Pons (tissue), 1 donor: ENCODE results near the gene ILF2.
"Not testable (repeated sequence)": the region's sequence is repeated elsewhere in the genome, so short reads cannot be mapped to it uniquely, and the experiment has no call there.

Source experiments
- DNase-seq: peaks from one replicate; pipeline ENCODE4 v3.0.0-alpha.2; 2016; ENCODE audit warnings: low spot score

The ILF2 gene

DNA sequence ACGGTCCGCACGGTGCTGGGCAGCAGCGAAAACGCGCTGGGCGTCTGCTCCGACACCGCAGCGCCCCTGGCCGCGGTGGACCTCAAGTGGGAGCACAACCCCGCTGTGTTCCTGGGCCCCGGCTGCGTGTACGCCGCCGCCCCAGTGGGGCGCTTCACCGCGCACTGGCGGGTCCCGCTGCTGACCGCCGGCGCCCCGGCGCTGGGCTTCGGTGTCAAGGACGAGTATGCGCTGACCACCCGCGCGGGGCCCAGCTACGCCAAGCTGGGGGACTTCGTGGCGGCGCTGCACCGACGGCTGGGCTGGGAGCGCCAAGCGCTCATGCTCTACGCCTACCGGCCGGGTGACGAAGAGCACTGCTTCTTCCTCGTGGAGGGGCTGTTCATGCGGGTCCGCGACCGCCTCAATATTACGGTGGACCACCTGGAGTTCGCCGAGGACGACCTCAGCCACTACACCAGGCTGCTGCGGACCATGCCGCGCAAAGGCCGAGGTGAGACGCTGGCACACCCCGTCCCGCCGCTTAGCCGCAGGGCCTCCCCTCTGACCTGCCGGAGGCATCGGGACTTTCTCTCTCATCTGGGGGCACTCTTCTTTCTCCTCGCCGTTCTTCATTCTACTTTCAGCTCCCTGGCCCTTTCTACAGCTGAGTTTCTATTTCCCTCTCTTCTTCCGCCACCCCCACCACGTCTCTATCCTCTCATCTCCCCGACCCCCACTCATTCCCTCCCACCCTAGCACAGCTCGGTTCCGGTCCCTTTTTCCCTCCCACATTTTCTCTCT is 8.7 kb upstream of the ILF2 start:
- no peak for DNase-seq

DNA sequence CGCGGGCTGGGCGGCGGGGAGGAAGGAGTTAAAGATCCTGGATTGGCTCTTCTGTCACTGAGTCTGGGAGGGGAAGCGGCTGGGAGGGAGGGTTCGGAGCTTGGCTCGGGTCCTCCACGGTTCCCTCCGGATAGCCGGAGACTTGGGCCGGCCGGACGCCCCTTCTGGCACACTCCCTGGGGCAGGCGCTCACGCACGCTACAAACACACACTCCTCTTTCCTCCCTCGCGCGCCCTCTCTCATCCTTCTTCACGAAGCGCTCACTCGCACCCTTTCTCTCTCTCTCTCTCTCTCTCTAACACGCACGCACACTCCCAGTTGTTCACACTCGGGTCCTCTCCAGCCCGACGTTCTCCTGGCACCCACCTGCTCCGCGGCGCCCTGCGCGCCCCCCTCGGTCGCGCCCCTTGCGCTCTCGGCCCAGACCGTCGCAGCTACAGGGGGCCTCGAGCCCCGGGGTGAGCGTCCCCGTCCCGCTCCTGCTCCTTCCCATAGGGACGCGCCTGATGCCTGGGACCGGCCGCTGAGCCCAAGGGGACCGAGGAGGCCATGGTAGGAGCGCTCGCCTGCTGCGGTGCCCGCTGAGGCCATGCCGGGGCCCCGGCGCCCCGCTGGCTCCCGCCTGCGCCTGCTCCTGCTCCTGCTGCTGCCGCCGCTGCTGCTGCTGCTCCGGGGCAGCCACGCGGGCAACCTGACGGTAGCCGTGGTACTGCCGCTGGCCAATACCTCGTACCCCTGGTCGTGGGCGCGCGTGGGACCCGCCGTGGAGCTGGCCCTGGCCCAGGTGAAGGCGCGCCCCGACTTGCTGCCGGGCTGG is 7.9 kb upstream of the ILF2 start, which contains the start of gene NPR1:
TSS of gene NPR1 (plus strand) at position 170 of the 818 bp plus-strand sequence. CDS start at position 591, 421 bp downstream.
- no peak for DNase-seq

- peak; percentile 25 for DNase-seq
Observed at GRCh38 chr1:153677718-153678518, 7.1 kb upstream of the ILF2 start.

GRCh38 chr1:153673511-153673910 is 2.7 kb upstream of the ILF2 start:
- no peak for DNase-seq

DNA sequence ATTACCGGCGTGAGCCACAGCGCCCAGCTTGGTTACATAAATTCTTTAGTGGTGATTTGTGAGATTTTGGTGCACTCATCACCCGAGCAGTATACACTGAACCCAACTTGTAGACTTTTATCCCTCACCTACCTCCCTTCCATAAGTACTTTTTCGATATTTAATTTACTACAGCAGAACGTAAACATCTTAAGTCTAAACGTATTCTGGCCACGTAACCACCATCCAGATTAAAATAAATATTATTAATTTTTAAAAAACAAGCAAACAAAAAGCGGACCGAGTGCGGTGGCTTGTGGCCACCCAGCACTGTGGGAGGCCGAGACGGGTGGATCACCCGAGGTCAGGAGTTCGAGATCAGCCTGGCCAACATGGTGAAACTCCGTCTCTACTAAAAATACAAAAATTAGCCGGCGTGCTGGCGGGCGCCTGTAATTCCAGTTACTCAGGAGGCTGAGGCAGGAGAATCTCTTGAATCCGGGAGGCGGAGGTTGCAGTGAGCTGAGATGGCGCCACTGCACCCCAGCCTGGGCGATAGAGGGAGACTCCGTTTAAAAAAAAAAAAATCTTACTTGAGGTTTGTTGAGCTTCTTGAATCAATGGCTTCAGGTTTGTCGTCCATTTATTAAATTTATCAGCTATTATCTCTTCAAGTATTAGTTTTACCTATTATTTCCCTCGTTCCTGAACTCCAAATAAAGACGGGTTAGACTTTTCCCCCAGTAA is 998 bp upstream of the ILF2 start:
- DNase-seq, result not testable (repeated sequence)

DNA sequence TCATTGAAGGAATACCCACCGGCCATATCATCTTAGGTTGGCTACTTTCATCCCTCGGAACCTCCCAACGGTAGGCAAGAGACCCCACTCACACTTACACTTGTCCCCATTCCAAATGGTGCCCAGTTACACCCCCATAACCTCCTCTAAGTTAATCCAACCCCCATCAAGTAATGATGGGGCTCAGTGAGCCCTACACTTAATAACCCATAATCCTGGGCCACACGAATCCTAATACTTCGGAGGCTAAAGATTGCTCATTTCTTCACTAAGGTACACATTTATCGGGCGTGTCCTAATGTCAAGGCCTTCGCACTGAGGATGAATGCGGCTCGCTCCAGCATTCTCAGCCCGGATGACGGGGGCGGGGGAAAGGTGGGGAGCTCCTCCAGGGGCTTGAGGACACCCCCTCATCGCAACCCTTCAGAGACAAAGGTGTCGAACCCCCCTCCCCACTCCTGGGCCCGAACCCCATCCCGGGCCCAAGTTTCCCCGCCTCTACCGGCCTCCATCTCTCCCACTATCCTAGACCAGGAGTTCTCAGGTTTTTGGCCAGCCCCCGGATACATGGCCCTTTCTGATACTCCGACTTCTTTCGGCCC is 435 bp downstream of the ILF2 start:
- no peak for DNase-seq

GRCh38 chr1:153669606-153670005 is 1.2 kb downstream of the ILF2 start:
- DNase-seq, result no peak

GRCh38 chr1:153668672-153669071 is 2.1 kb downstream of the ILF2 start:
- DNase-seq, result not testable (repeated sequence)

DNA sequence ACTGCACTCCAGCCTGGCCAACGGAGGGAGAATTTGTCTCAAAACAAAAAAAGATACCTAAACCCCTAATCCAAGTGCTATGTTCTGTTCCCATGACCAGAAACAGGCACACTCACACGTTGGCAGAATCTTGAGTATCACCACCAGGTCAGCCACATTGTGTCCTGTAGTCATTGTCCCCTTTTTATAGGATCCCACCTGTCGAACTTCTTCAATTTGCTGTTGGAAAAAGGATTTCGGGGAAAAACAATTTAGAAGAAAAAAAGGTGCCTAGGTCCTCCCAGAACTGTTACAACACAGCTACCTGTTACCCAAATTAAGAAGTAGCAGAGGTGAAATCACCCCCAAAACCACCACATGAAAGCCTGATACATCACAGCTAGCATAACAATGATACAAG is 3.4 kb downstream of the ILF2 start:
- DNase-seq, result no peak

- no peak for DNase-seq
Observed at GRCh38 chr1:153663211-153663610, 7.6 kb downstream of the ILF2 start.

GRCh38 chr1:153662269-153662668 is 8.5 kb downstream of the ILF2 start:
- DNase-seq, result no peak

DNA sequence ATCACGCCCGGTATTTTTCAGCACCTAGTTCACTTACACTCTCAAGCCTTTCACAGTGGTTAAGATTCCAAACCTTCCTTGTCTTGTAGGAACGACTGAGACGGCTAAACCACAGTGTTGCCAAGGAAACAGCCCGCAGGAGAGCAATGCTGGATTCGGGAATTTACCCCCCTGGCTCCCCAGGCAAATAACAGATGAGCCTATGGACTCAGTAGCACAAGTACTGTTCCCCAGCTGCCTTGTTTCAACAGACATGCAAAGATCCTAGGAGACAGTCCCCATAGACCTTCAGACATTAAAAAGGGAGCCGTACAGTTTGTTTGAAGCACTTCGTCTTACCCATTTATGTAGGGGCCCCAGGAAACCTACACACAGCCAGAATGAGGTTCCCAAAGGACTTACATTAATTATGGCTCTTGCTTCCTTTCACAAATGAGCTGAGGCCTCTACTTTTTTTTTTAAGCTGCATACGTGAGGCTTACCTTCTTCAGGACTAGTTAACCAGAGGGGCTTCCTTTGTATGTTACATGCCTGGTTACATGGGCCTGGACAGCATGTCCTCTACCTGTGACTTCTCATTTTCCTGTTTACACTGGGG is 9.6 kb downstream of the ILF2 start:
- DNase-seq, result no peak

DNA sequence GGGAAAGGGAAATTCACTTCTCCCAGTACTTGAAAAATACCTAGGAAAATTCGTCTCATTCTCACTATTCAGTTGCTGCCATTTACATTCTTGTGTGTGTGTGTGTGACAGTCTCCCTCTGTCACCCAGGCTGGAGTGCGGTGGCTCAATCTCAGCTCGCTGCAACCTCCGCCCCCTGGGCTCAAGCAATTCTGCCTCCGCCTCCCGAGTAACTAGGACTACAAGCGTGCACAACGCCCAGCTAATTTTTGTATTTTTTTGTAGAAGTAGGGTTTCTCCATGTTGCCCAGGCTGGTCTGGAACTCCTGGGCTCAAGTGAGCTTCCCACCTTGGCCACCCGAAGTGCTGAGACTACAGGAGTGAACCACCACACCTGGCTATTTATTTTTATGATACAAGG is 11.1 kb downstream of the ILF2 start:
- DNase-seq, result no peak

GRCh38 chr1:153659175-153659534 is 11.6 kb downstream of the ILF2 start:
- no peak for DNase-seq

GRCh38 chr1:153658400-153659174 is 12.2 kb downstream of the ILF2 start, which contains the start of gene SNAPIN:
TSS of gene SNAPIN (plus strand) at chr1:153658703. CDS start at chr1:153658744, 41 bp downstream.
- DNase-seq, result peak; percentile 84

DNA sequence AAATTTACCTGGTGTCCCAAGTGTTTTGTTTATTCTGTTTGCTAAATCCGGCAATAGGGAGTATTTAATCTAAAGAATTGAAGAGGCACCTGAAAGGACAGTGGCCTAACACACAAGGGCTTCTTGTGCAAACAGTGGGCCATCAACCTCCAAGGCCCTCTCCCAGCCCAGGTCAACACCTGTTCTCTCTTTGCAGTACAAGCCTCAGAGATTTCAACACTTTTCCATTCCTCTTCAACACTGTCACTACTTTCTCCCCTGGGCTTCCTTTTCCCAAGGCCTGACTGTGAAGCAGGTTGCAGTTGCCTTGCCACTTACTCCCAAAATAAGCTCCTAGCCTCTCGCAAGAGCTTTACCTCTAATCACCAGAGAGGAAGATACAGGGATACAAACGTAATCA is 15.5 kb downstream of the ILF2 start:
- no peak for DNase-seq

GRCh38 chr1:153652805-153653500 is 17.8 kb downstream of the ILF2 start:
- DNase-seq, result no peak

GRCh38 chr1:153651771-153652170 is 19.0 kb downstream of the ILF2 start:
- DNase-seq, result no peak

- peak; percentile 90 for DNase-seq
Observed at GRCh38 chr1:153649863-153650235, 20.9 kb downstream of the ILF2 start.
